CD4-positive, CD25-positive, alpha-beta regulatory T cell (primary cell): ENCODE data around the gene OSBPL8. TPM values are rescaled to one million over a fixed set of nuclear protein-coding genes. Genes with fewer than 3 reads are reported as not detected.
A peak's percentile ranks its signal among the peaks of the same experiment; 100 is the strongest.

Source experiments
- ATAC-seq, 2 donors: fragments of 150-1000 bp; cut with Tn5 transposase; one replicate each; pipeline ENCODE4 v1.10.0; 2021; ENCODE audit warnings: low read depth in 2 of 2, moderate number of reproducible peaks in 2 of 2, moderate library complexity in 1 of 2
- DNase-seq, 3 donors: peaks; one replicate each; pipeline versions ENCODE4 v3.0.0 to v3.0.0-alpha.2; 2012 to 2022; ENCODE audit warnings: mixed read lengths in 1 of 3
- H3K27ac ChIP-seq: one replicate; pipeline ENCODE4 v1.7.0; 2013; ENCODE audit warnings: mild to moderate bottlenecking, low read length; ENCODE audit not compliant: insufficient read depth, poor library complexity, severe bottlenecking
- H3K27me3 ChIP-seq: one replicate; pipeline ENCODE4 v1.7.0; 2013; ENCODE audit warnings: low read length; ENCODE audit not compliant: control insufficient read depth, insufficient read depth
- H3K36me3 ChIP-seq: one replicate; pipeline ENCODE4 v1.7.0; 2013; ENCODE audit warnings: mild to moderate bottlenecking, low read length, moderate library complexity; ENCODE audit not compliant: control insufficient read depth, insufficient read depth
- H3K4me1 ChIP-seq: 2 replicates; pipeline ENCODE4 v1.7.0; 2013; ENCODE audit warnings: mild to moderate bottlenecking, low read length; ENCODE audit not compliant: insufficient read depth, control insufficient read depth, poor library complexity, severe bottlenecking
- H3K4me3 ChIP-seq: one replicate; pipeline ENCODE4 v1.7.0; 2013; ENCODE audit warnings: low read depth, mild to moderate bottlenecking, low read length, moderate library complexity
- H3K9me3 ChIP-seq, 2 experiments: 1 replicate in 1 of 2; 2 replicates in 1 of 2; pipeline ENCODE4 v1.7.0; 2013; ENCODE audit warnings: low read length in 2 of 2, mild to moderate bottlenecking in 1 of 2, moderate library complexity in 1 of 2; ENCODE audit not compliant: control insufficient read depth in 2 of 2
- H3K27ac Mint-ChIP-seq, 3 donors: one replicate each; pipeline ENCODE4 v1.8.0; 2020 to 2022; ENCODE audit warnings: mild to moderate bottlenecking in 3 of 3, mixed read lengths in 3 of 3, moderate library complexity in 2 of 3
- H3K27me3 Mint-ChIP-seq: one replicate; pipeline ENCODE4 v1.8.0; 2022; ENCODE audit warnings: mild to moderate bottlenecking, mixed read lengths
- H3K36me3 Mint-ChIP-seq: one replicate; pipeline ENCODE4 v1.8.0; 2020; ENCODE audit warnings: mixed read lengths
- H3K4me1 Mint-ChIP-seq, 4 donors: one replicate each; pipeline ENCODE4 v1.8.0; 2020 to 2022; ENCODE audit warnings: mixed read lengths in 4 of 4, mild to moderate bottlenecking in 1 of 4
- H3K4me3 Mint-ChIP-seq, 4 donors: one replicate each; pipeline ENCODE4 v1.8.0; 2020 to 2022; ENCODE audit warnings: mild to moderate bottlenecking in 4 of 4, mixed read lengths in 4 of 4, moderate library complexity in 3 of 4
- H3K9me3 Mint-ChIP-seq, 7 donors: one replicate each; pipeline ENCODE4 v1.8.0; 2020 to 2022; ENCODE audit warnings: mixed read lengths in 7 of 7, mild to moderate bottlenecking in 3 of 7, moderate library complexity in 2 of 7
- polyA plus RNA-seq, 4 donors: library from polyadenylated mRNA; unstranded; fragments of 300-500 nt; fragmentation: Illumina TruSeq; gene quantifications; one replicate each; pipeline ENCODE4 v1.2.3, GENCODE V29; 2021
- total RNA-seq: library from RNA; stranded (reverse); gene quantifications from one replicate; pipeline ENCODE4 v1.2.3, GENCODE V29; 2022

Gene OSBPL8
- total and polyA plus RNA-seq, 5 donors from 2014 or later: 129 to 195 (median 172) TPM

- Histone ChIP-seq H3K27me3 (no peaks in the 10 kb centered on the region), H3K4me1 (no peaks in the 10 kb centered on the region), H3K27ac (no peak overlapping the region), H3K36me3 (peaks cover 21% of the 10 kb centered on the region), H3K9me3 (peaks cover 21 to 26% of the 10 kb centered on the region in 2 experiments), H3K4me3 (no peak overlapping the region)
- Mint-ChIP-seq H3K4me1 (peaks cover 21 to 39% (median 30%) of the 10 kb centered on the region in 4 donors), H3K27me3 (no peaks in the 10 kb centered on the region), H3K9me3 (peaks cover 5 to 52% (median 18%) of the 10 kb centered on the region in 7 donors), H3K4me3 (no peak overlapping the region), H3K27ac (no peak overlapping the region), H3K36me3 (peaks cover 37% of the 10 kb centered on the region)
- DNase-seq: no peak
- ATAC-seq: no peak
Measured at GRCh38 chr12:76432733-76433132, 126.8 kb downstream of the OSBPL8 start.

GRCh38 chr12:76428117-76428516, 131.5 kb downstream of the OSBPL8 start:
- Mint-ChIP-seq H3K36me3 (peaks cover 32% of the 10 kb centered on the region), H3K4me3 (no peak overlapping the region), H3K4me1 (peaks cover 26 to 40% (median 33%) of the 10 kb centered on the region in 4 donors), H3K9me3 (peaks cover 0 to 40% (median 15%) of the 10 kb centered on the region in 7 donors), H3K27ac (no peak overlapping the region), H3K27me3 (no peaks in the 10 kb centered on the region)
- Histone ChIP-seq H3K36me3 (peaks cover 12% of the 10 kb centered on the region), H3K27ac (no peak overlapping the region), H3K27me3 (no peaks in the 10 kb centered on the region), H3K4me3 (no peak overlapping the region), H3K9me3 (peaks cover 33 to 40% of the 10 kb centered on the region in 2 experiments), H3K4me1 (no peaks in the 10 kb centered on the region)
- no peak for DNase-seq
- no peak for ATAC-seq

GRCh38 chr12:76426160-76426559, 133.4 kb downstream of the OSBPL8 start:
- Histone ChIP-seq H3K4me1 (no peaks in the 10 kb centered on the region), H3K27ac (no peak overlapping the region), H3K27me3 (no peaks in the 10 kb centered on the region), H3K9me3 (peaks cover 21 to 28% of the 10 kb centered on the region in 2 experiments), H3K36me3 (peaks cover 8% of the 10 kb centered on the region), H3K4me3 (no peak overlapping the region)
- H3K9me3 Mint-ChIP-seq: peaks cover 0 to 23% (median 7%) of the 10 kb centered on the region in 7 donors
- no peak for ATAC-seq
- no peak for DNase-seq
- H3K36me3 Mint-ChIP-seq: peaks cover 14% of the 10 kb centered on the region
- no peak overlapping the region for H3K27ac Mint-ChIP-seq
- no peaks in the 10 kb centered on the region for H3K27me3 Mint-ChIP-seq
- no peak overlapping the region for H3K4me3 Mint-ChIP-seq
- peaks cover 30 to 42% (median 34%) of the 10 kb centered on the region in 4 donors for H3K4me1 Mint-ChIP-seq

- Mint-ChIP-seq H3K9me3 (peaks cover 0 to 23% (median 5%) of the 10 kb centered on the region in 7 donors), H3K4me3 (no peak overlapping the region), H3K27me3 (no peaks in the 10 kb centered on the region), H3K4me1 (peaks cover 22 to 34% (median 28%) of the 10 kb centered on the region in 4 donors), H3K27ac (no peak overlapping the region), H3K36me3 (peaks cover 12% of the 10 kb centered on the region)
- no peak overlapping the region for H3K4me3 ChIP-seq
- H3K27me3 ChIP-seq: no peaks in the 10 kb centered on the region
- peaks cover 4% of the 10 kb centered on the region for H3K36me3 ChIP-seq
- peaks cover 2% of the 10 kb centered on the region for H3K4me1 ChIP-seq
- no peak for DNase-seq
- no peak overlapping the region for H3K27ac ChIP-seq
- H3K9me3 ChIP-seq: peaks cover 20 to 28% of the 10 kb centered on the region in 2 experiments
- ATAC-seq: no peak
Measured at GRCh38 chr12:76424941-76425340, 134.6 kb downstream of the OSBPL8 start.

GRCh38 chr12:76422543-76423438, 136.8 kb downstream of the OSBPL8 start:
- peak overlapping the region in 1 of 4 donors; percentile 3 for H3K4me3 Mint-ChIP-seq
- no peak overlapping the region for H3K27ac ChIP-seq
- H3K27ac Mint-ChIP-seq: no peak overlapping the region
- DNase-seq (no peak), ATAC-seq (no peak)
- H3K36me3 ChIP-seq: peaks cover 4% of the 10 kb centered on the region
- H3K27me3 Mint-ChIP-seq: no peaks in the 10 kb centered on the region
- peaks cover 20 to 28% of the 10 kb centered on the region in 2 experiments for H3K9me3 ChIP-seq
- H3K27me3 ChIP-seq: no peaks in the 10 kb centered on the region
- H3K9me3 Mint-ChIP-seq: peaks cover 0 to 23% (median 5%) of the 10 kb centered on the region in 7 donors
- H3K4me3 ChIP-seq: no peak overlapping the region
- H3K36me3 Mint-ChIP-seq: peaks cover 12% of the 10 kb centered on the region
- peaks cover 19 to 43% (median 27%) of the 10 kb centered on the region in 4 donors for H3K4me1 Mint-ChIP-seq
- peaks cover 10% of the 10 kb centered on the region for H3K4me1 ChIP-seq

- peaks cover 24 to 49% (median 32%) of the 10 kb centered on the region in 4 donors for H3K4me1 Mint-ChIP-seq
- H3K27me3 Mint-ChIP-seq: no peaks in the 10 kb centered on the region
- DNase-seq: no peak
Measured at GRCh38 chr12:76422154-76422542, 137.4 kb downstream of the OSBPL8 start.

GRCh38 chr12:76421046-76421445, 138.5 kb downstream of the OSBPL8 start:
- no peak for ATAC-seq
- H3K27me3 Mint-ChIP-seq: no peaks in the 10 kb centered on the region
- H3K9me3 ChIP-seq: peaks cover 17 to 19% of the 10 kb centered on the region in 2 experiments
- no peak overlapping the region for H3K27ac Mint-ChIP-seq
- peaks cover 0 to 13% (median 0%) of the 10 kb centered on the region in 7 donors for H3K9me3 Mint-ChIP-seq
- no peak overlapping the region for H3K4me3 ChIP-seq
- peaks cover 6% of the 10 kb centered on the region for H3K36me3 Mint-ChIP-seq
- H3K27me3 ChIP-seq: no peaks in the 10 kb centered on the region
- DNase-seq: no peak
- H3K36me3 ChIP-seq: peaks cover 4% of the 10 kb centered on the region
- peaks cover 20% of the 10 kb centered on the region for H3K4me1 ChIP-seq
- no peak overlapping the region for H3K27ac ChIP-seq
- H3K4me3 Mint-ChIP-seq: no peak overlapping the region
- H3K4me1 Mint-ChIP-seq: peaks cover 32 to 51% (median 38%) of the 10 kb centered on the region in 4 donors

More at GRCh38 chr12:76422154-76422542, 137.4 kb downstream of the OSBPL8 start:
- H3K9me3 ChIP-seq: peaks cover 20 to 28% of the 10 kb centered on the region in 2 experiments
- H3K4me3 ChIP-seq: no peak overlapping the region
- H3K4me3 Mint-ChIP-seq: no peak overlapping the region
- H3K36me3 Mint-ChIP-seq: peaks cover 14% of the 10 kb centered on the region
- no peak overlapping the region for H3K27ac ChIP-seq
- H3K27me3 ChIP-seq: no peaks in the 10 kb centered on the region
- peaks cover 0 to 22% (median 5%) of the 10 kb centered on the region in 7 donors for H3K9me3 Mint-ChIP-seq
- H3K36me3 ChIP-seq: peaks cover 4% of the 10 kb centered on the region
- no peak overlapping the region for H3K27ac Mint-ChIP-seq
- peaks cover 17% of the 10 kb centered on the region for H3K4me1 ChIP-seq
- ATAC-seq: no peak
